ENCODE measurements around the gene MBTPS2. TPM values are rescaled to one million over a fixed set of nuclear protein-coding genes. Genes with fewer than 3 reads are reported as not detected.
A peak's percentile ranks its signal among the peaks of the same experiment; 100 is the strongest.

The MBTPS2 gene
- 10 to 100 TPM; 12.1 to 32.1 TPM for total RNA-seq
- polyA plus RNA-seq (ENCODE audit: insufficient read length in 2 of 2) = 10 to 100 TPM; 27.5 to 34.7 TPM
- long read RNA-seq, donor 1, full-length matches to known transcripts = 22 of 22 reads
- long read RNA-seq, donor 1, partial matches to known transcripts = 0 of 22 reads
- long read RNA-seq, donor 1, other reads (novel, unspliced or antisense) = 0 of 22 reads
- long read RNA-seq, donor 2, full-length matches to known transcripts = 2 of 2 reads
- long read RNA-seq, donor 2, partial matches to known transcripts = 0 of 2 reads
- long read RNA-seq, donor 2, other reads (novel, unspliced or antisense) = 0 of 2 reads
- long read RNA-seq, donor 3, full-length matches to known transcripts = 4 of 4 reads
- long read RNA-seq, donor 3, partial matches to known transcripts = 0 of 4 reads
- long read RNA-seq, donor 3, other reads (novel, unspliced or antisense) = 0 of 4 reads
- long read RNA-seq, donor 4, full-length matches to known transcripts = 4 of 9 reads
- long read RNA-seq, donor 4, partial matches to known transcripts = 5 of 9 reads
- long read RNA-seq, donor 4, other reads (novel, unspliced or antisense) = 0 of 9 reads

DNA sequence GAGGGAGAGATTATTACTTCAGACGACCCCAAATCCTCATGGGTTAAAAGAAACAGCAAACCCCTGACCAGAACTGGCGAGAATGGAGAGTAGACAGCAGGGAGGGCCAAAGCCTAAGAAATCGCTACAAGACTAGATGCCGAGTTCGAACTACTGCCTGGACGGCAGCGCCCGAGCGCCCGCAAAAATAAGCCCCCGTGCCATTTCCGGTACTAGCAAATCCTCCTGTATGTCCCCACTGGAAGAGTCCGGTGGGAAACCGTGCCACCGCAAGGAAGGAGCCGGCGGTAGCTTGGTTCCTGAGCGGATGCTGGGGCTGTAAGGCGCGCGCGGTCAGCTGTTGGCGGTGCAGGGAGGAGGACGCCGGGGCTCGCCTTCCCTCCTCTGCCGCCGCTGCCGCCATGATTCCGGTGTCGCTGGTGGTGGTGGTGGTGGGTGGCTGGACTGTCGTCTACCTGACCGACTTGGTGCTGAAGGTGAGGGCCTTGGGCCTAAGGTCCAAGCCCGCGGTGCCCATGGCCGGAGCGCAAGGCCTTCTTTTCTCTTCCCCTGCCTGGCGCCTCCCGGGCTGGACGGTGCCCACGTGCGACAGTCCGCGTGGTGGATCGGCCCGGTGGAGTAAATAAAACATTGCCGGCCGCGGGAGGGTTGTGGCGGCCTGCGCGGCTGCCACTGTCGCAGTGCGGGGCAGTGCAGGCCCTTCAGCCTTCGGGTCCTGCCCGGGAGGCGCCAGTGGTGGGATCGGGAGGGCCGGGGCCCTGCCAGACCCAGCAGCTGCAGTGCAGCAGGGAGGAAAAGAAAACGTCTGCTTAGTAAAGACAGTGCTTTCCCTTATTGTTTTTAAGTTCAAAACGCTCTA, at the start of gene MBTPS2:
TSS of gene MBTPS2 (plus strand) at position 284 of the 859 bp plus-strand sequence. CDS start at position 402, 118 bp downstream.
- Histone ChIP-seq H3K36me3 (ENCODE audit: control insufficient read depth, insufficient read depth, low read length) (peaks cover 4% of the 10 kb centered on the region), H3K4me3 (ENCODE audit: low read depth, low read length) (peak within 1 kb of the TSS; percentile 65), H3K4me1 (ENCODE audit: control insufficient read depth, insufficient read depth, low read length) (no peaks in the 10 kb centered on the region), H3K9me3 (ENCODE audit: control insufficient read depth, insufficient read depth, low read length) (no peaks in the 10 kb centered on the region), H3K27me3 (ENCODE audit: control insufficient read depth, insufficient read depth, low read length) (peaks cover 5% of the 10 kb centered on the region), H3K27ac (ENCODE audit: low read depth, low read length) (peak within 1 kb of the TSS; percentile 70)
- peak; percentile 61 to 96 (median 80) for DNase-seq (ENCODE audit: low read depth in 4 of 6, low spot score in 6 of 6)
- WGBS (ENCODE audit: insufficient coverage) = 23% methylated on average over 54 of the region's 61 CpGs

DNA sequence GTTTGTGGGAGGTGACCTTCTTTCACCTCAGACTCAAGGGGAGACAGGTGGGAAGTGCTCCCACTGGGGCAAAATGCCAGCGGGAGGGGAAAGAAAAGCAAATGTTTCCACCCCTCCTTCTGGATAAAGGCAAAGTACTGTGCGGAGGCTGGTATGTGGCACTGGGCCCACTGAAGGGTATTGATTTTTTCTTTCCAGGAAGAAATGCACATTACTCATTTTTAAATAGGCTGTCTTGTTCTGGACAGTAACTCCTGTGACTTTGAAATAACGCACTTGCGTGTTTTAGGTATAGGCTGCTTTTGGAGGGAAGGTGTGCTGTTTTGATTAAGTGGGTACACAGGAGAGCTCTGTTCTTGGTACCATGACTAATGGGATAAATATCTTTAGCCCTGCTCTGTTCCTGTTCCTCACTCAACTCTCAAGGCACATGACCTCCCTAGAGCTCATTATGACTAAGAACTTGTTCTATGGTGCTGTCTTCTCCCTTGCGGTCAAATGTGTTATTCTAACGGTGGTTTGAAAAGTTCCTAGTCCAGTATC, 40.7 kb upstream of the MBTPS2 start:
- WGBS (ENCODE audit: insufficient coverage) = no CpG with 5 or more reads among the region's 6 CpGs
- Histone ChIP-seq H3K36me3 (ENCODE audit: control insufficient read depth, insufficient read depth, low read length) (no peaks in the 10 kb centered on the region), H3K4me3 (ENCODE audit: low read depth, low read length) (no peak overlapping the region), H3K9me3 (ENCODE audit: control insufficient read depth, insufficient read depth, low read length) (no peaks in the 10 kb centered on the region), H3K4me1 (ENCODE audit: control insufficient read depth, insufficient read depth, low read length) (no peaks in the 10 kb centered on the region), H3K27ac (ENCODE audit: low read depth, low read length) (no peak overlapping the region), H3K27me3 (ENCODE audit: control insufficient read depth, insufficient read depth, low read length) (peaks cover 6% of the 10 kb centered on the region)
- DNase-seq (ENCODE audit: low read depth in 4 of 6, low spot score in 6 of 6) = peak in 1 of 6 donors; percentile 7

DNA sequence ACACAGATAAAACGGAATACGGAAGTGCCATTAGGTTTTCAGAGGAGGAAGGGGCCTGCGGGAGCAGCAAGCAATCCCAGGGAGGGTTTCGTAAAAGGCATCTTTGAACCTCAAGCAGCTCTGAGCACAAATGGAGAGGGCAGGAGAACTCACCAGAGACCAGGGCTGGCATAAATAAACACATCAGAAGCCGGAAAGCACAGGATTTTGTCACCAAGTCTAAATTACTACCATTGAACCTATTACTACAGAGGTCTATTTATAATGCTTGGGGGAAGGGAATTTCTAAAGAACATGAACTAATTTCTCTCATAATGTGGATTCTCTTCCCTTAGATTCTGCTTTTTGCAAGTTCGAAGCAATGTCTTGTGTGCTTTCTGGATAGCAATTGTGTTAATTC, 39.6 kb upstream of the MBTPS2 start:
- no peak for DNase-seq (ENCODE audit: low read depth in 4 of 6, low spot score in 6 of 6)
- Histone ChIP-seq H3K27ac (ENCODE audit: low read depth, low read length) (no peak overlapping the region), H3K27me3 (ENCODE audit: control insufficient read depth, insufficient read depth, low read length) (peaks cover 6% of the 10 kb centered on the region), H3K4me3 (ENCODE audit: low read depth, low read length) (no peak overlapping the region), H3K36me3 (ENCODE audit: control insufficient read depth, insufficient read depth, low read length) (no peaks in the 10 kb centered on the region), H3K9me3 (ENCODE audit: control insufficient read depth, insufficient read depth, low read length) (no peaks in the 10 kb centered on the region), H3K4me1 (ENCODE audit: control insufficient read depth, insufficient read depth, low read length) (no peaks in the 10 kb centered on the region)
- WGBS (ENCODE audit: insufficient coverage) = 84% methylated on average over 4 of the region's 6 CpGs

DNA sequence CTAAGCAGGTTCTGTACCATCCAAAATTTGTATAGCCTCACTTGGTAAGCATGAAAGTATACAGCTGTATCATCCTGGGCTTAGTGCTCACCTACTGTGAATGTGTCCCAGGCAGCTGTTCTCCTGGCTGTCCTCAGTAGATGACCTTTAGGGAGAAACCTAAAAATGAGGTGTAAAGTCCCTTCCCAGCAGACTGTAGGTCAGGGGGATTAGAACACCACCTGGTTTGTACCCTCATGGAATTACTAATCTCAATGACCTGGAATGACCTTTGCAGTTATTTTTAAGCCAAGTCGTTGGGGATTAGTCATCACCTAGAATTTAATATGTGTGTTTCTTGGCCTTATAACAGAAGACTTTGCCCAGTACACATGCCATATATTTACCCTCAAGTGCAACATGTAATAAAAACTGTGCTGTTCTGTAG, 39.1 kb upstream of the MBTPS2 start:
- H3K36me3 ChIP-seq (ENCODE audit: control insufficient read depth, insufficient read depth, low read length) = no peaks in the 10 kb centered on the region
- WGBS (ENCODE audit: insufficient coverage) = no CpG with 5 or more reads among the region's 1 CpG
- DNase-seq (ENCODE audit: low read depth in 4 of 6, low spot score in 6 of 6) = no peak
- H3K4me3 ChIP-seq (ENCODE audit: low read depth, low read length) = no peak overlapping the region
- H3K27me3 ChIP-seq (ENCODE audit: control insufficient read depth, insufficient read depth, low read length) = peaks cover 6% of the 10 kb centered on the region
- H3K9me3 ChIP-seq (ENCODE audit: control insufficient read depth, insufficient read depth, low read length) = no peaks in the 10 kb centered on the region
- H3K27ac ChIP-seq (ENCODE audit: low read depth, low read length) = no peak overlapping the region
- H3K4me1 ChIP-seq (ENCODE audit: control insufficient read depth, insufficient read depth, low read length) = no peaks in the 10 kb centered on the region

DNA sequence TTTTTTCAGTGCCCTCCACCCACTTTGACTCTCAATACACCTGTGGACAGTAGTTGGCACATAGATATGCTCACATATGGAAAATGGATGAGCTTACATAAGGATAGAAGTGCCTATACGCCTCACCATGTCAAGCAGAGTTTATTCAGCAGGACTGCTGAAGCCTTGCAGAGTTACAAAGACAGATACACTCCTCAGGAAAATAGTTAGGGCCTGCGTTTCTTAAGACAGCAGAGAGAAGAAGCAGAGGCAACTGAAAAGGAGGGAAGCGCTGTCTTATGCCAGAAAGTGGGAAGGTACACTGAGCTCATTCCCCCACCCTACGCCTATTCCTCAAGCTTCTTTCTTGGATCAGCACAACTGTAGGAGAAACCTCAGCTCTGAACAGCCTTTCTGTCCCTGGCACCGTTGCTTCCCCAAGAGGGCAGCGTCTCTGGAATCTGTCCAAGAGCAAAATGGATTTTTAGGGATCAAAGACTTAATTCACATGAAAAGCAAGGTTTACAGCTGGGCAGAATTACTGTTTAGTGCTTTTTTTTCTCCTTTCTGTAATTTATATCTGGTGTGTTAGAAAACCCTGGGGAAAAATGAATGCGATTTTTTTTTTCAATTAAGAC, 37.3 kb upstream of the MBTPS2 start:
- no peak overlapping the region for H3K27ac ChIP-seq (ENCODE audit: low read depth, low read length)
- H3K36me3 ChIP-seq (ENCODE audit: control insufficient read depth, insufficient read depth, low read length) = no peaks in the 10 kb centered on the region
- peaks cover 6% of the 10 kb centered on the region for H3K27me3 ChIP-seq (ENCODE audit: control insufficient read depth, insufficient read depth, low read length)
- H3K4me1 ChIP-seq (ENCODE audit: control insufficient read depth, insufficient read depth, low read length) = no peaks in the 10 kb centered on the region
- peak in 3 of 6 donors; percentile 2 to 77 (median 28) for DNase-seq (ENCODE audit: low read depth in 4 of 6, low spot score in 6 of 6)
- H3K4me3 ChIP-seq (ENCODE audit: low read depth, low read length) = no peak overlapping the region
- 37% methylated on average over 2 of the region's 7 CpGs for WGBS (ENCODE audit: insufficient coverage)
- H3K9me3 ChIP-seq (ENCODE audit: control insufficient read depth, insufficient read depth, low read length) = no peaks in the 10 kb centered on the region

DNA sequence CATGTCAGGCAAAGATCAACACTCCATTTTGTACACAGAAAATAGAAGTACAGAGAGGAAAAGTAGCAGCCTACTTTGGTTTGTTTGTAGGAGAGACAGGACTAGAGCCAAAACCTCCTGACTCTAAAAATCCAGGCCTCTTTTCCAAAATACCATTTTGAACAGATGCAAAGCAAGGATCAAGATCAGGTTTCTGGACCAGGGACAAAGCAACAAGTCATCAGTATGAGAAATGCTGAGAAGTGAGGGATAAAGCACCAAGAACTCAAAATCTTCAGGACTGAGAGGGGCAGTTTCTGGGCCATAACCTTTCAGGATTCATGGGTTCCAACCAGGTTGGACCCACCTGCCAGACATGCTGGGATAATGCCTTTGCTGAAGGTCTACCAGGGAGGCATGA, 36.6 kb upstream of the MBTPS2 start:
- H3K36me3 ChIP-seq (ENCODE audit: control insufficient read depth, insufficient read depth, low read length) = no peaks in the 10 kb centered on the region
- H3K27ac ChIP-seq (ENCODE audit: low read depth, low read length) = no peak overlapping the region
- no peaks in the 10 kb centered on the region for H3K4me1 ChIP-seq (ENCODE audit: control insufficient read depth, insufficient read depth, low read length)
- H3K4me3 ChIP-seq (ENCODE audit: low read depth, low read length) = no peak overlapping the region
- no peak for DNase-seq (ENCODE audit: low read depth in 4 of 6, low spot score in 6 of 6)
- H3K9me3 ChIP-seq (ENCODE audit: control insufficient read depth, insufficient read depth, low read length) = no peaks in the 10 kb centered on the region
- H3K27me3 ChIP-seq (ENCODE audit: control insufficient read depth, insufficient read depth, low read length) = peaks cover 6% of the 10 kb centered on the region

DNA sequence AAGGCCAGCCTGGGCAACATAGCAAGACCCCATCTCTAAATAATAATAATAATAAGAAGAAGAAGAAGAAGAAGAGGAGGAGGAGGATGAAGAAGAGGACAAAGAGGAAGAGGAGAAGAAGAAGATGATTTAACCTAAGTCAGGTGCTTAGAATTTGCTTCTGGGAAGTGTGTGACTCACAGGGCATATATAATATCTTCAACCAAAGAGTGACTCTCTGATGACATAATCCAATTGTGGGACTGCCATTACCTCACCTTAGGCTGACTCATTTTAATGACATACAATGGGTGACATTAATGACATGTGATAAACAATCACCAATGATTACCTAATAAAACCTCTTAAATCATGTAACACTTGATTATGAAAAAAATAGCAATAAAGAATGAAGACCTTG, 32.7 kb upstream of the MBTPS2 start:
- Histone ChIP-seq H3K4me3 (ENCODE audit: low read depth, low read length) (no peak overlapping the region), H3K9me3 (ENCODE audit: control insufficient read depth, insufficient read depth, low read length) (no peaks in the 10 kb centered on the region), H3K4me1 (ENCODE audit: control insufficient read depth, insufficient read depth, low read length) (no peaks in the 10 kb centered on the region), H3K27ac (ENCODE audit: low read depth, low read length) (no peak overlapping the region), H3K27me3 (ENCODE audit: control insufficient read depth, insufficient read depth, low read length) (peaks cover 3% of the 10 kb centered on the region), H3K36me3 (ENCODE audit: control insufficient read depth, insufficient read depth, low read length) (no peaks in the 10 kb centered on the region)
- DNase-seq (ENCODE audit: low read depth in 4 of 6, low spot score in 6 of 6) = no peak

DNA sequence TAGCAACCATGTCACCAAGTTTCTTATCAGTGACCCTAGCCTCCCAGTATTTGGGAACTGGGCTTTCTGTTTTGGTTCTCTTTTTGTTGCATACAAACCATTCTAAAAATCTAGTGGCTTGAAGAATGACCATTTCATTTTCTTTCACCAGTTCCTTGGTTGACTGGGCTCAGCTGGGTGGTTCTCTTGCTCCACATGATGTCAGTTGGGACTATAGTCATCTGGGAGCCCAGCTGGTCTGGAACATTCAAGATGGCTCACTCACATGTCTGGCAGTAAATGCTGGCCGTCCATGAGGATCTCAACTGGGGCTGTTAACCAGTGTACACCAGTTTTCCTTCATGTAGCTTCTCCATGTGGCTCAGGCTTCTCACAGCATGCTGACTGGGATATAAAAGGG, 27.6 kb upstream of the MBTPS2 start:
- no peak for DNase-seq (ENCODE audit: low read depth in 4 of 6, low spot score in 6 of 6)
- no CpG with 5 or more reads among the region's 1 CpG for WGBS (ENCODE audit: insufficient coverage)
- Histone ChIP-seq H3K4me3 (ENCODE audit: low read depth, low read length) (no peak overlapping the region), H3K36me3 (ENCODE audit: control insufficient read depth, insufficient read depth, low read length) (no peaks in the 10 kb centered on the region), H3K27ac (ENCODE audit: low read depth, low read length) (no peak overlapping the region), H3K27me3 (ENCODE audit: control insufficient read depth, insufficient read depth, low read length) (peaks cover 2% of the 10 kb centered on the region), H3K4me1 (ENCODE audit: control insufficient read depth, insufficient read depth, low read length) (no peaks in the 10 kb centered on the region), H3K9me3 (ENCODE audit: control insufficient read depth, insufficient read depth, low read length) (no peaks in the 10 kb centered on the region)

DNA sequence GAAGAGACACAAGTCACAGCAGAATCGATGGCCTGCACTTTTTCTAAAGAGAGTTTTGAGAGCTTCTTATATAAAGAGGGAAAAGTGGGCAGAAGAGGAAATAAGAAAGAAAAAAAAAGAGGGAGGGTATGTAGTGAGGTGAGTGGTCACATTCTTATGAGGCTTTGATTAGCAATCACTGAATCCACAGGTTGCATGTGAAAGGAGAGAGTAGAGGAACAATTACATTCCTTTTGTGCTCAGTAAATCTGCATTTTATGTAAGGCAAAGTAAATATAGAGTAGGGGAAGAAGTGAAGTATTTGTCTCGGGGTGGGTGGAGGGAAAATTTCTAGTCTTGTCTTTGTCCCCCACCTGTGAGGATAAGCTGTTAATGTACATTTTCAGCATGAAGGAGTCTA, 26.8 kb upstream of the MBTPS2 start:
- no peak for DNase-seq (ENCODE audit: low read depth in 4 of 6, low spot score in 6 of 6)
- no peak overlapping the region for H3K27ac ChIP-seq (ENCODE audit: low read depth, low read length)
- H3K4me1 ChIP-seq (ENCODE audit: control insufficient read depth, insufficient read depth, low read length) = no peaks in the 10 kb centered on the region
- WGBS (ENCODE audit: insufficient coverage) = 50% methylated on average over 2 of the region's 2 CpGs
- no peak overlapping the region for H3K4me3 ChIP-seq (ENCODE audit: low read depth, low read length)
- H3K36me3 ChIP-seq (ENCODE audit: control insufficient read depth, insufficient read depth, low read length) = no peaks in the 10 kb centered on the region
- peaks cover 4% of the 10 kb centered on the region for H3K27me3 ChIP-seq (ENCODE audit: control insufficient read depth, insufficient read depth, low read length)
- H3K9me3 ChIP-seq (ENCODE audit: control insufficient read depth, insufficient read depth, low read length) = no peaks in the 10 kb centered on the region
